ENCODE results near the gene PDE4D.
"Not testable (repeated sequence)": the region's sequence is repeated elsewhere in the genome, so short reads cannot be mapped to it uniquely, and the experiment has no call there.

PDE4D gene

GRCh38 chr5:59401637-59402036 is 491.9 kb downstream of the PDE4D start:
- TF ChIP-seq PPARA (CRISPR knock-in tag; IDR thresholded peaks at IDR 0.05; ENCODE audit: borderline replicate concordance) (no peak), RARB (CRISPR knock-in tag; IDR thresholded peaks at IDR 0.05) (no peak), OSR1 (CRISPR knock-in tag; IDR thresholded peaks at IDR 0.05) (no peak), ZNF8 (CRISPR knock-in tag; IDR thresholded peaks at IDR 0.05) (no peak), PATZ1 (CRISPR knock-in tag; IDR thresholded peaks at IDR 0.05; ENCODE audit: borderline replicate concordance) (no peak), ZFP3 (CRISPR knock-in tag; IDR thresholded peaks at IDR 0.05) (no peak), ZNF565 (CRISPR knock-in tag; conservative IDR thresholded peaks at IDR 0.05; ENCODE audit: low read depth) (no peak), ZFP30 (CRISPR knock-in tag; IDR thresholded peaks at IDR 0.05) (no peak), POU6F1 (CRISPR knock-in tag; IDR thresholded peaks at IDR 0.05; ENCODE audit: borderline replicate concordance, low read depth) (no peak), SNAI2 (CRISPR knock-in tag; IDR thresholded peaks at IDR 0.05) (no peak), ISL1 (CRISPR knock-in tag; IDR thresholded peaks at IDR 0.05) (no peak)
- ATAC-seq = no peak

- not testable (repeated sequence) for ATAC-seq
Measured at GRCh38 chr5:59394956-59395355, 498.6 kb downstream of the PDE4D start.

GRCh38 chr5:59393585-59394420 is 499.7 kb downstream of the PDE4D start:
- ATAC-seq = no peak
- TF ChIP-seq ZNF565 (CRISPR knock-in tag; conservative IDR thresholded peaks at IDR 0.05; ENCODE audit: low read depth) = no peak
- TF ChIP-seq ZNF70 (CRISPR knock-in tag; IDR thresholded peaks at IDR 0.05) = no peak
- TF ChIP-seq TOX (CRISPR knock-in tag; IDR thresholded peaks at IDR 0.05; ENCODE audit: borderline replicate concordance) = no peak
- no peak for TF ChIP-seq ZNF8 (CRISPR knock-in tag; IDR thresholded peaks at IDR 0.05)
- TF ChIP-seq OSR1 (CRISPR knock-in tag; IDR thresholded peaks at IDR 0.05) = no peak

- TF ChIP-seq ZNF8 (CRISPR knock-in tag; IDR thresholded peaks at IDR 0.05) (no peak), PPARA (CRISPR knock-in tag; IDR thresholded peaks at IDR 0.05; ENCODE audit: borderline replicate concordance) (no peak), CSRNP3 (CRISPR knock-in tag; IDR thresholded peaks at IDR 0.05) (no peak), ARNTL (CRISPR knock-in tag; IDR thresholded peaks at IDR 0.05; ENCODE audit: borderline replicate concordance, low read depth) (no peak), TOX (CRISPR knock-in tag; IDR thresholded peaks at IDR 0.05; ENCODE audit: borderline replicate concordance) (no peak), ZNF565 (CRISPR knock-in tag; conservative IDR thresholded peaks at IDR 0.05; ENCODE audit: low read depth) (no peak), ISL1 (CRISPR knock-in tag; IDR thresholded peaks at IDR 0.05) (no peak), ESRRG (CRISPR knock-in tag; IDR thresholded peaks at IDR 0.05) (no peak), TSHZ2 (CRISPR knock-in tag; IDR thresholded peaks at IDR 0.05) (no peak), SNAI2 (CRISPR knock-in tag; IDR thresholded peaks at IDR 0.05) (no peak), ZFP30 (CRISPR knock-in tag; IDR thresholded peaks at IDR 0.05) (no peak), POU6F1 (CRISPR knock-in tag; IDR thresholded peaks at IDR 0.05; ENCODE audit: borderline replicate concordance, low read depth) (no peak)
- ATAC-seq = no peak
Measured at GRCh38 chr5:59391576-59391975, 501.9 kb downstream of the PDE4D start.

All from SK-N-SH treated with all-trans-retinoic acid at 6 μM for 48 hours (cell line).